Measurements from ENCODE around the gene NKX1-1. TPM values are rescaled to one million over a fixed set of nuclear protein-coding genes. Genes with fewer than 3 reads are reported as not detected.

NKX1-1 gene
- total and polyA plus RNA-seq, 2 of the 8 experiments (the other 6 are each of a cell fraction or from before 2014, with no cell fraction given): not detected

- Histone ChIP-seq H2AFZ (ENCODE audit: low read length) (no peak overlapping the region), H3K56ac (replicated peaks; ENCODE audit: insufficient read length, low read depth, low read length) (no peak overlapping the region), H3K36me3 (ENCODE audit: control insufficient read depth in 2 of 4, insufficient read depth in 4 of 4, low read length in 3 of 4) (peaks cover 0 to 2% (median 0%) of the 10 kb centered on the region in 4 experiments; a peak in 2 of 8 replicates), H2BK15ac (ENCODE audit: low read length) (no peak overlapping the region), H3K4me1 (replicated peaks in 1 of 4; ENCODE audit: control insufficient read depth in 3 of 4, insufficient read depth in 4 of 4, low read length in 3 of 4) (no peaks in the 10 kb centered on the region), H3K9ac (replicated peaks in 1 of 4; ENCODE audit: extremely low read depth in 1 of 4, low read depth in 3 of 4, low read length in 3 of 4) (no peak overlapping the region), H3K27ac (ENCODE audit: low read depth, low read length) (no peak overlapping the region), H3K79me2 (ENCODE audit: control insufficient read depth in 1 of 2, insufficient read depth in 2 of 2, low read length in 2 of 2) (no peaks in the 10 kb centered on the region), H3K27me3 (replicated peaks in 1 of 4; ENCODE audit: control insufficient read depth in 3 of 4, extremely low read depth in 1 of 4, insufficient read depth in 3 of 4, low read length in 3 of 4) (no peaks in the 10 kb centered on the region), H3K4me2 (ENCODE audit: insufficient read depth in 1 of 2, low read depth in 2 of 2, low read length in 2 of 2) (no peak overlapping the region), H3K9me3 (ENCODE audit: insufficient read depth in 2 of 2, low read depth in 1 of 2, low read length in 1 of 2) (no peaks in the 10 kb centered on the region), H4K20me1 (replicated peaks in 1 of 2; ENCODE audit: control insufficient read depth in 1 of 2, insufficient read depth in 2 of 2, low read length in 2 of 2) (peaks cover 0 to 9% of the 10 kb centered on the region in 2 experiments), H2AK5ac (ENCODE audit: low read depth, low read length) (no peak overlapping the region), H3K23me2 (ENCODE audit: low read depth, low read length) (no peaks in the 10 kb centered on the region), H3K4me3 (ENCODE audit: extremely low read depth in 1 of 4, insufficient read depth in 2 of 4, low read depth in 3 of 4, low read length in 4 of 4) (no peak overlapping the region), H3K4ac (replicated peaks; ENCODE audit: insufficient read length, low read depth, low read length) (no peak overlapping the region), H2BK20ac (ENCODE audit: low read length) (no peak overlapping the region), H3K14ac (ENCODE audit: insufficient read length) (no peak overlapping the region), H3K18ac (ENCODE audit: extremely low read depth, low read length) (no peak overlapping the region), H4K91ac (replicated peaks; ENCODE audit: insufficient read length, low read length) (no peak overlapping the region), H2BK12ac (ENCODE audit: low read depth, low read length) (no peak overlapping the region), H3K79me1 (ENCODE audit: low read depth, low read length) (no peaks in the 10 kb centered on the region), H2BK5ac (ENCODE audit: low read depth, low read length) (no peak overlapping the region; the same call in 1 of the 2 replicates), H4K5ac (ENCODE audit: insufficient read length, low read depth, low read length) (no peak overlapping the region), H4K8ac (ENCODE audit: extremely low read depth, insufficient read depth, low read length) (no peak overlapping the region; the same call in 1 of the 2 replicates), H3K23ac (ENCODE audit: insufficient read length) (no peak overlapping the region), H2BK120ac (replicated peaks; ENCODE audit: low read depth, low read length) (no peak overlapping the region)
- TF ChIP-seq NRF1 (IDR thresholded peaks at IDR 0.05; ENCODE audit: low read depth, low read length) (no peak), POLR2AphosphoS5 (IDR thresholded peaks at IDR 0.05; ENCODE audit: low read depth, low read length) (no peak), EP300 (IDR thresholded peaks at IDR 0.05; ENCODE audit: borderline replicate concordance in 1 of 2, low read depth in 2 of 2, low read length in 2 of 2) (no peak)
- no peak for FAIRE-seq
- ChIA-PET CTCF (ENCODE audit: partially characterized antibody) (no interaction called here), POLR2A (ENCODE audit: partially characterized antibody) (no interaction called here)
- DNase-seq (ENCODE audit: low read depth in 1 of 2, low spot score in 2 of 2): no peak
- WGBS, 2 experiments (ENCODE audit: extremely low coverage in 1 of 2, insufficient coverage in 1 of 2, insufficient read length in 1 of 2, insufficient replicate concordance in 2 of 2, low coverage in 1 of 2, low lambda C conversion rate in 2 of 2, missing lambda C conversion rate in 1 of 2): 93% methylated on average over 26 of the region's 31 CpGs; no CpG with 5 or more reads in 1 of the 2 experiments
Measured at GRCh38 chr4:1379801-1380331, 26.4 kb downstream of the NKX1-1 start.

All from H1 (cell line).